Fibroblast of lung (primary cell): ENCODE results near the gene PHACTR2.

Source experiments
- CTCF ChIP-seq, 2 donors: IDR thresholded peaks in 1 of 2; conservative IDR thresholded peaks in 1 of 2; 1 replicate in 1 of 2; 2 replicates in 1 of 2; pipeline ENCODE4 v1.5.1; 2011 to 2012; ENCODE audit warnings: low read length in 2 of 2, control low read depth in 1 of 2, inconsistent platforms in 1 of 2, low read depth in 1 of 2, mild to moderate bottlenecking in 1 of 2
- EZH2 ChIP-seq: IDR thresholded peaks from 2 replicates; pipeline ENCODE4 v1.5.1; 2012; ENCODE audit warnings: low read length, control low read depth, mild to moderate bottlenecking; ENCODE audit errors: missing control alignments

- TF ChIP-seq EZH2 (no peak), CTCF (conservative IDR thresholded peaks at IDR 0.05 in 1 of 2, IDR thresholded peaks at IDR 0.05 in 1 of 2; ENCODE audit: low read depth in 1 of 2, low read length in 2 of 2) (no peak)
Measured at GRCh38 chr6:143694560-143694959, 16.8 kb downstream of the PHACTR2 start.
